Tibial nerve (tissue), 3 donors: ENCODE measurements around the gene EPB41L1.
"Not testable (repeated sequence)": the region's sequence is repeated elsewhere in the genome, so short reads cannot be mapped to it uniquely, and the experiment has no call there.

Experiments used
- POLR2A ChIP-seq, 2 donors: fragments of 450-650 bp; IDR thresholded peaks; one replicate each; pipeline ENCODE4 v1.6.1; 2017; ENCODE audit warnings: antibody characterized with exemption in 2 of 2, mild to moderate bottlenecking in 2 of 2, moderate library complexity in 2 of 2
- TF ChIP-seq, protein P1 (sequence below), 5 experiments: fragments of 200-600 bp in 3 of 5; fragments of 450-650 bp in 2 of 5; sonication (generic) in 3 of 5; IDR thresholded peaks; one replicate each; pipeline ENCODE4 v1.5.1; 2016 to 2019; ENCODE audit warnings: antibody characterized with exemption in 5 of 5, mild to moderate bottlenecking in 3 of 5, moderate library complexity in 2 of 5

DNA sequence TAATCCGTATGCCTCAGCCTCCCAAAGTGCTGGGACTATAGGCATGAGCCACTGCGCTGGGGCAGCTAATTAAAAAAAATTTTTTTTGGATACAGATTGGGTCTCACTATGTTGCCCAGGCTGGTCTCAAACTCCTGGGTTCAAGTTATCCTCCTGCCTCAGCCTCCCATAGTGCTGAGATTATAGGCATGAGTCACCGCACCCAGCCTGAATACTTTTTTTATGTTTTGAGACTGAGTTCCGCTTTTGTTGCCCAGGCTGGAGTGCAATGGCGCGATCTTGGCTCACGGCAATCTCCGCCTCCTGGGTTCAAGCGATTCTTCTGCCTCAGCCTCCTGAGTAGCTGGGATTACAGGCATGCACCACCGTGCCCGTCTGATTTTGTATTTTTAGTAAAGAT, 17.2 kb upstream of the EPB41L1 start:
- TF ChIP-seq, protein P1, sequence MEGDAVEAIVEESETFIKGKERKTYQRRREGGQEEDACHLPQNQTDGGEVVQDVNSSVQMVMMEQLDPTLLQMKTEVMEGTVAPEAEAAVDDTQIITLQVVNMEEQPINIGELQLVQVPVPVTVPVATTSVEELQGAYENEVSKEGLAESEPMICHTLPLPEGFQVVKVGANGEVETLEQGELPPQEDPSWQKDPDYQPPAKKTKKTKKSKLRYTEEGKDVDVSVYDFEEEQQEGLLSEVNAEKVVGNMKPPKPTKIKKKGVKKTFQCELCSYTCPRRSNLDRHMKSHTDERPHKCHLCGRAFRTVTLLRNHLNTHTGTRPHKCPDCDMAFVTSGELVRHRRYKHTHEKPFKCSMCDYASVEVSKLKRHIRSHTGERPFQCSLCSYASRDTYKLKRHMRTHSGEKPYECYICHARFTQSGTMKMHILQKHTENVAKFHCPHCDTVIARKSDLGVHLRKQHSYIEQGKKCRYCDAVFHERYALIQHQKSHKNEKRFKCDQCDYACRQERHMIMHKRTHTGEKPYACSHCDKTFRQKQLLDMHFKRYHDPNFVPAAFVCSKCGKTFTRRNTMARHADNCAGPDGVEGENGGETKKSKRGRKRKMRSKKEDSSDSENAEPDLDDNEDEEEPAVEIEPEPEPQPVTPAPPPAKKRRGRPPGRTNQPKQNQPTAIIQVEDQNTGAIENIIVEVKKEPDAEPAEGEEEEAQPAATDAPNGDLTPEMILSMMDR (IDR thresholded peaks at IDR 0.05), result not testable (repeated sequence)
- not testable (repeated sequence) for TF ChIP-seq POLR2A (IDR thresholded peaks at IDR 0.05)
